Measurements from ENCODE around the gene KRT6C.

Gene KRT6C

DNA sequence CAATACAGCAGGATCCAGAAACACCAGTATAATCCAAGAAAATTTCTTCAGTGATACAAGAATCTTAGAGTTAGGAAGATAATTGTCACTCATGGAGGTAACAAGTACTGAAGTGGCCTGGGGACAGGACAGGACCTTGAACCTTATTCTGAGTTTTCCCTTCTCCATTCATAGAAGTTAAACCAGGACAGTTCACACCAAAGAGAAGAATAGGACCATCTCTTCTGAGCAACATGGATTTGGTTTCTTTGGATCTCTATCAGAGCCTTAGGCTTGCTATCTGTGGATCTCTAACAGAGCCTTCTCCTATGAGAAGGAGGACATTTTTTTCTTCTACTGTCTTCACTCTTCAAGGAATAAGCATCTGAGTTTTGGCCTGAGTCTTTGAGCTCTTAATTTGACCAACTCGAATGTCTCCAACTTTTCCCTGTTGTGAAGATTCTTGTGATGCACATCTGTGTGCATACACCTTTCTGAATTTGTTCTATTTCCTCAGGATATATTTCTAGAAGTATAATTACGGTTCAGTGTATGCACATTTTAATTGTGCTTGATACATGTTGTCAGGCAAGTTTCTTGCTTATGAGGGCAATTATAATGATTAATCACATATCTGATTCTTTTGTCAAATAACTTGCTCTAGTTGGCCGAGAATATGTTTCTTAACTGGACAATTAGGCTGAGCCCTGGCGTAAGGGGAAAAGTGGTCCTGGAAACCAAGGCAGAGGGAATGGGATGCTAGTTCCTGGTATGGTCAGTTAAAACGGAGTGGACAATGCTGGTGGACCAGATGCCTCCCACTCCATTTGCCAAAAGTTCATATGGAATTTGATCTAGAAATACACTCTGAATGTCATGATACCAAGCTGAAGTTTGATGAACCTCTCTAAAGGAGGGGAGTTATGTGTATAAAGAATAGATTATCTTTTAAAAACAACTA is 12.8 kb upstream of the KRT6C start:
- no peaks in the 10 kb centered on the region for H3K4me1 ChIP-seq (ENCODE audit: insufficient read depth, low read length)
- no peaks in the 10 kb centered on the region for H3K36me3 ChIP-seq (ENCODE audit: insufficient read depth, low read length)
- H3K9ac ChIP-seq (ENCODE audit: low read length) = no peak overlapping the region
- no peak overlapping the region for H3K27ac ChIP-seq (ENCODE audit: low read depth, low read length)
- H3K27me3 ChIP-seq (ENCODE audit: control insufficient read depth in 1 of 2, insufficient read depth in 2 of 2, low read length in 2 of 2) = no peaks in the 10 kb centered on the region
- no peak overlapping the region for H3K4me3 ChIP-seq (ENCODE audit: low read depth in 1 of 2, low read length in 2 of 2)
- no peaks in the 10 kb centered on the region for H3K9me3 ChIP-seq (ENCODE audit: low read length)

GRCh38 chr12:52480073-52480472 is 6.5 kb upstream of the KRT6C start:
- Histone ChIP-seq H3K9me3 (ENCODE audit: low read length) (no peaks in the 10 kb centered on the region), H3K9ac (ENCODE audit: low read length) (no peak overlapping the region), H3K4me1 (ENCODE audit: insufficient read depth, low read length) (no peaks in the 10 kb centered on the region)

GRCh38 chr12:52477651-52478050 is 4.0 kb upstream of the KRT6C start:
- no peaks in the 10 kb centered on the region for H3K9me3 ChIP-seq (ENCODE audit: low read length)
- no peaks in the 10 kb centered on the region for H3K36me3 ChIP-seq (ENCODE audit: insufficient read depth, low read length)
- H3K4me3 ChIP-seq (ENCODE audit: low read depth in 1 of 2, low read length in 2 of 2) = no peak overlapping the region
- no peaks in the 10 kb centered on the region for H3K4me1 ChIP-seq (ENCODE audit: insufficient read depth, low read length)
- no peak overlapping the region for H3K9ac ChIP-seq (ENCODE audit: low read length)
- no peaks in the 10 kb centered on the region for H3K27me3 ChIP-seq (ENCODE audit: control insufficient read depth in 1 of 2, insufficient read depth in 2 of 2, low read length in 2 of 2)
- H3K27ac ChIP-seq (ENCODE audit: low read depth, low read length) = no peak overlapping the region

More at GRCh38 chr12:52480073-52480472, 6.5 kb upstream of the KRT6C start:
- Histone ChIP-seq H3K27me3 (ENCODE audit: control insufficient read depth in 1 of 2, insufficient read depth in 2 of 2, low read length in 2 of 2) (no peaks in the 10 kb centered on the region), H3K27ac (ENCODE audit: low read depth, low read length) (no peak overlapping the region), H3K36me3 (ENCODE audit: insufficient read depth, low read length) (no peaks in the 10 kb centered on the region), H3K4me3 (ENCODE audit: low read depth in 1 of 2, low read length in 2 of 2) (no peak overlapping the region)

DNA sequence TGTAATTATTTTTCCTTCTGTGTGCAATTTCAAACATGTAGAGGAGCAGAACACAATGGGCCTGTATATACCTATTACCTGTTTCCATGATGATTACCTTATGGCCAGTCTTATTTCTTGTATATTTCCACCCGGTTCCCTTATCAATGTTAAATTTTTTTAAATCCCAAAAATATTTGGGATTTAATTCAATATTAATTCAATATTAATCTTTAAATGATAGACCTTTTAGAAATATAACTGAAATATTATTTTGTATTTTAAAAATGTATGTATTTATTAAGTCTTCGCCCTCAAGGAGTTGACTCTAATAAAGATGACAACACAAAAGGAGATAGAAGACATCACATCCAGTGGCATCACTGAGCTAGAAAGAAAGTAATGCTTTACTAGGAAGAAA is 607 bp upstream of the KRT6C start:
- Histone ChIP-seq H3K4me3 (ENCODE audit: low read depth in 1 of 2, low read length in 2 of 2) (no peak overlapping the region), H3K27ac (ENCODE audit: low read depth, low read length) (no peak overlapping the region), H3K9ac (ENCODE audit: low read length) (no peak overlapping the region), H3K4me1 (ENCODE audit: insufficient read depth, low read length) (no peaks in the 10 kb centered on the region), H3K27me3 (ENCODE audit: control insufficient read depth in 1 of 2, insufficient read depth in 2 of 2, low read length in 2 of 2) (no peaks in the 10 kb centered on the region), H3K36me3 (ENCODE audit: insufficient read depth, low read length) (no peaks in the 10 kb centered on the region), H3K9me3 (ENCODE audit: low read length) (no peaks in the 10 kb centered on the region)

GRCh38 chr12:52469853-52470252 is 3.8 kb downstream of the KRT6C start:
- Histone ChIP-seq H3K27me3 (ENCODE audit: control insufficient read depth in 1 of 2, insufficient read depth in 2 of 2, low read length in 2 of 2) (no peaks in the 10 kb centered on the region), H3K4me1 (ENCODE audit: insufficient read depth, low read length) (no peaks in the 10 kb centered on the region), H3K9me3 (ENCODE audit: low read length) (no peaks in the 10 kb centered on the region), H3K36me3 (ENCODE audit: insufficient read depth, low read length) (no peaks in the 10 kb centered on the region), H3K4me3 (ENCODE audit: low read depth in 1 of 2, low read length in 2 of 2) (no peak overlapping the region), H3K9ac (ENCODE audit: low read length) (no peak overlapping the region), H3K27ac (ENCODE audit: low read depth, low read length) (no peak overlapping the region)

GRCh38 chr12:52464897-52465296 is 8.7 kb downstream of the KRT6C start:
- Histone ChIP-seq H3K4me1 (ENCODE audit: insufficient read depth, low read length) (peaks cover 5% of the 10 kb centered on the region), H3K27me3 (ENCODE audit: control insufficient read depth in 1 of 2, insufficient read depth in 2 of 2, low read length in 2 of 2) (no peaks in the 10 kb centered on the region), H3K9me3 (ENCODE audit: low read length) (no peaks in the 10 kb centered on the region), H3K27ac (ENCODE audit: low read depth, low read length) (no peak overlapping the region), H3K36me3 (ENCODE audit: insufficient read depth, low read length) (no peaks in the 10 kb centered on the region), H3K4me3 (ENCODE audit: low read depth in 1 of 2, low read length in 2 of 2) (no peak overlapping the region), H3K9ac (ENCODE audit: low read length) (no peak overlapping the region)

- Histone ChIP-seq H3K36me3 (ENCODE audit: insufficient read depth, low read length) (no peaks in the 10 kb centered on the region), H3K27me3 (ENCODE audit: control insufficient read depth in 1 of 2, insufficient read depth in 2 of 2, low read length in 2 of 2) (no peaks in the 10 kb centered on the region), H3K9me3 (ENCODE audit: low read length) (no peaks in the 10 kb centered on the region), H3K9ac (ENCODE audit: low read length) (no peak overlapping the region), H3K4me1 (ENCODE audit: insufficient read depth, low read length) (peaks cover 5% of the 10 kb centered on the region), H3K4me3 (ENCODE audit: low read depth in 1 of 2, low read length in 2 of 2) (no peak overlapping the region), H3K27ac (ENCODE audit: low read depth, low read length) (no peak overlapping the region)
Measured at GRCh38 chr12:52461693-52462092, 11.9 kb downstream of the KRT6C start.

GRCh38 chr12:52458861-52459260 is 14.7 kb downstream of the KRT6C start:
- Histone ChIP-seq H3K27me3 (ENCODE audit: control insufficient read depth in 1 of 2, insufficient read depth in 2 of 2, low read length in 2 of 2) (no peaks in the 10 kb centered on the region), H3K27ac (ENCODE audit: low read depth, low read length) (no peak overlapping the region), H3K9me3 (ENCODE audit: low read length) (no peaks in the 10 kb centered on the region), H3K9ac (ENCODE audit: low read length) (no peak overlapping the region), H3K4me1 (ENCODE audit: insufficient read depth, low read length) (peaks cover 5% of the 10 kb centered on the region), H3K4me3 (ENCODE audit: low read depth in 1 of 2, low read length in 2 of 2) (no peak overlapping the region), H3K36me3 (ENCODE audit: insufficient read depth, low read length) (no peaks in the 10 kb centered on the region)

DNA sequence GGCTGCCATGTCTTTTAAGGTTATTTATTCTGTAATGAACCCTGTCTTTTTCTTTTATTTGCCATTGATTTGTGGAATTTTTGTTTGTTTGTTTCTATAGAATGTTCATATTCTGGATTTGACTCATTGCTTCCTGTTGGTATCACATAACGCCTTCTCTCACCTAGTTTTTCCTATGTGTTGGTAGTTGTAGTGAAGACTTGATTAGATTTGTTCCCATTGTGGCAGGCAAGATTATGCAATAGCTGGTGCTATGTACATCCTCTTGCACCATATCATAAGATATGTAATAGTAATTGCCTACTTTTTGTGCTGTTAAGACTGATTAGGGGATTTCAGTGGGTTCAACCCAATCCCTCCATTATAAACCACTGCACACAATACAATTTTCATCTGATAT is 17.8 kb downstream of the KRT6C start:
- H3K9me3 ChIP-seq (ENCODE audit: low read length) = no peaks in the 10 kb centered on the region
- H3K4me1 ChIP-seq (ENCODE audit: insufficient read depth, low read length) = no peaks in the 10 kb centered on the region
- H3K27me3 ChIP-seq (ENCODE audit: control insufficient read depth in 1 of 2, insufficient read depth in 2 of 2, low read length in 2 of 2) = no peaks in the 10 kb centered on the region
- H3K9ac ChIP-seq (ENCODE audit: low read length) = no peak overlapping the region
- H3K27ac ChIP-seq (ENCODE audit: low read depth, low read length) = no peak overlapping the region
- no peaks in the 10 kb centered on the region for H3K36me3 ChIP-seq (ENCODE audit: insufficient read depth, low read length)
- H3K4me3 ChIP-seq (ENCODE audit: low read depth in 1 of 2, low read length in 2 of 2) = no peak overlapping the region

DNA sequence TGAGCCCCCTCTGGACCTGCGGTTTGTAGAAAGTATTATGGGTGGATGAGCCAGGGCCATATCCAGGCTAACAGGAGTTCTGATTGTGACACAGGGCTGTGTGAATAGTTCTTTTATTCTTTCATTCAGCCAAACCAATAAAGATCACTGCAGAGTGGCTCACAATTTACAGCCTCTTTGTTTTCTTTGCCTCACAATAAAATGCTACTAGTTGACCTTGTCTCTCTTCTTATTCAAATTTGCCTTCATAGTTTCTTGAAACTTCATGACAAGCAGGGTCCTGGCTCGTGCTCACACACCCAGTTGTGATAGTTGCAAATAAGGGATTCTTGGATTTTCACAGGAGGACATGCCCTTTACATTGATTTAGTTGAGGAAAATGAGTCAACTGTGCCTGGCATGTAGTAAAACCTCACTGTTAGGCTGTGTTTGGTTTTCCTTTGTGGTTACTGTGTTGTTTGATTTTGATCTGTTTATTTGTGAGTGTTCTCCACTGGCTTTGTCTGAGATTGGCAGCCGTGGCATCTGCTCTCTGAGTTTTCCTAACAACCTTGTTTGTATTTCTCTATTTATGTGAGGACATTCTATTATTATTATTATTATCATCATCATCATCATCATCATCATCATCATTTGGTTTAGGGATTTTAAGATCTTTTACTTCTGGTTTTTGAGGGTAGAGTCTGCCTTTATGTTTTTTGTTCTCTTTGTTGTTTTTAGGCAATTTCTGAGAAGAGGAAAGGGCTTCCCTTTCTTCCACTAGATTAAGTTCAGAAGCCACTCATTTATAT is 19.0 kb downstream of the KRT6C start:
- Histone ChIP-seq H3K9me3 (ENCODE audit: low read length) (no peaks in the 10 kb centered on the region), H3K4me3 (ENCODE audit: low read depth in 1 of 2, low read length in 2 of 2) (no peak overlapping the region), H3K27ac (ENCODE audit: low read depth, low read length) (no peak overlapping the region), H3K9ac (ENCODE audit: low read length) (no peak overlapping the region), H3K27me3 (ENCODE audit: control insufficient read depth in 1 of 2, insufficient read depth in 2 of 2, low read length in 2 of 2) (no peaks in the 10 kb centered on the region), H3K36me3 (ENCODE audit: insufficient read depth, low read length) (no peaks in the 10 kb centered on the region), H3K4me1 (ENCODE audit: insufficient read depth, low read length) (no peaks in the 10 kb centered on the region)

- H3K4me3 ChIP-seq (ENCODE audit: low read depth in 1 of 2, low read length in 2 of 2) = no peak within 1 kb of the TSS
- H3K27me3 ChIP-seq (ENCODE audit: control insufficient read depth in 1 of 2, insufficient read depth in 2 of 2, low read length in 2 of 2) = no peaks in the 10 kb centered on the region
- H3K4me1 ChIP-seq (ENCODE audit: insufficient read depth, low read length) = no peaks in the 10 kb centered on the region
- no peaks in the 10 kb centered on the region for H3K36me3 ChIP-seq (ENCODE audit: insufficient read depth, low read length)
- H3K9me3 ChIP-seq (ENCODE audit: low read length) = no peaks in the 10 kb centered on the region
- H3K9ac ChIP-seq (ENCODE audit: low read length) = no peak within 1 kb of the TSS
- no peak within 1 kb of the TSS for H3K27ac ChIP-seq (ENCODE audit: low read depth, low read length)
Measured at GRCh38 chr12:52452101-52452500, 21.5 kb downstream of the KRT6C start, which contains the start of gene KRT6B. Gene KRT6B, minus strand, starts transcription at chr12:52452146. Its CDS starts 68 bp downstream, at chr12:52452078.
